HepG2 (cell line): Measurements from ENCODE around the gene RMI2. TPM values are rescaled to one million over a fixed set of nuclear protein-coding genes. Genes with fewer than 3 reads are reported as not detected.
A peak's percentile ranks its signal among the peaks of the same experiment; 100 is the strongest.

Source experiments
- CBX5 ChIP-seq: sonication (generic); formaldehyde crosslinking; IDR thresholded peaks from 2 replicates; pipeline ENCODE4 v1.4.0; 2020; ENCODE audit warnings: missing genetic modification reagents, borderline replicate concordance
- ELF4 ChIP-seq: sonication (generic); formaldehyde crosslinking; IDR thresholded peaks from 2 replicates; pipeline ENCODE4 v1.5.0; 2020; ENCODE audit warnings: missing genetic modification reagents, mild to moderate bottlenecking, moderate library complexity, borderline replicate concordance
- FOXP1 ChIP-seq, 2 experiments: fragments of 450-650 bp in 1 of 2; IDR thresholded peaks; 2 replicates each; pipeline ENCODE4 v1.6.1; 2017 to 2018; ENCODE audit warnings: antibody characterized with exemption in 1 of 2
- GATAD2A ChIP-seq: IDR thresholded peaks from 2 replicates; pipeline ENCODE4 v1.6.1; 2016
- GLI4 ChIP-seq: sonication (generic); formaldehyde crosslinking; IDR thresholded peaks from 2 replicates; pipeline ENCODE4 v1.5.1; 2020; ENCODE audit warnings: missing genetic modification reagents, mild to moderate bottlenecking, moderate library complexity, borderline replicate concordance
- HNRNPL ChIP-seq: fragments of 200-400 bp; formaldehyde crosslinking; IDR thresholded peaks from 2 replicates; pipeline ENCODE4 v1.6.1; 2017; ENCODE audit warnings: mild to moderate bottlenecking, low read depth, low read length
- KLF11 ChIP-seq: IDR thresholded peaks from 2 replicates; pipeline ENCODE4 v1.6.1; 2016; ENCODE audit warnings: missing compliant biosample characterization
- MTA1 ChIP-seq: sonication (generic); formaldehyde crosslinking; IDR thresholded peaks from 2 replicates; pipeline ENCODE4 v1.4.0; 2020; ENCODE audit warnings: missing genetic modification reagents, mild to moderate bottlenecking, borderline replicate concordance
- MTF1 ChIP-seq: sonication (generic); formaldehyde crosslinking; IDR thresholded peaks from 2 replicates; pipeline ENCODE4 v1.5.0; 2020; ENCODE audit warnings: missing genetic modification reagents
- NR1H2 ChIP-seq: sonication (generic); formaldehyde crosslinking; IDR thresholded peaks from 2 replicates; pipeline ENCODE4 v1.8.1; 2022; ENCODE audit warnings: low read depth, missing genetic modification reagents, borderline replicate concordance
- NR2F6 ChIP-seq, 2 experiments: IDR thresholded peaks; 2 replicates each; pipeline ENCODE4 v1.6.1; 2016; ENCODE audit warnings: antibody characterized with exemption in 1 of 2, mild to moderate bottlenecking in 1 of 2
- SIN3A ChIP-seq: IDR thresholded peaks from 2 replicates; pipeline ENCODE4 v1.6.1; 2011; ENCODE audit warnings: low read depth, mild to moderate bottlenecking, control low read depth, low read length, borderline replicate concordance
- SIN3B ChIP-seq: fragments of 150-350 bp; IDR thresholded peaks from 2 replicates; pipeline ENCODE4 v1.6.1; 2014; ENCODE audit warnings: low read length
- SRSF4 ChIP-seq: fragments of 200-400 bp; formaldehyde crosslinking; IDR thresholded peaks from one replicate; pipeline ENCODE4 v1.6.1; 2018; ENCODE audit warnings: mild to moderate bottlenecking, low read depth, low read length, moderate library complexity; ENCODE audit not compliant: poor library complexity, severe bottlenecking
- TBX2 ChIP-seq: sonication (generic); formaldehyde crosslinking; IDR thresholded peaks from 2 replicates; pipeline ENCODE4 v1.5.0; 2020; ENCODE audit warnings: missing genetic modification reagents, mild to moderate bottlenecking, borderline replicate concordance
- ZNF234 ChIP-seq: sonication (generic); formaldehyde crosslinking; conservative IDR thresholded peaks from 2 replicates; pipeline ENCODE4 v1.5.1; 2020; ENCODE audit warnings: mild to moderate bottlenecking, missing genetic modification reagents
- ZNF329 ChIP-seq: sonication (generic); formaldehyde crosslinking; IDR thresholded peaks from 2 replicates; pipeline ENCODE4 v1.9.0; 2021; ENCODE audit warnings: low read depth, mild to moderate bottlenecking, missing genetic modification reagents
- ZNF343 ChIP-seq: sonication (generic); formaldehyde crosslinking; IDR thresholded peaks from 2 replicates; pipeline ENCODE4 v1.4.0; 2020; ENCODE audit warnings: mild to moderate bottlenecking, missing genetic modification reagents
- ZNF367 ChIP-seq: sonication (generic); formaldehyde crosslinking; IDR thresholded peaks from 2 replicates; pipeline ENCODE4 v1.4.0; 2020; ENCODE audit warnings: missing genetic modification reagents, borderline replicate concordance
- ZNF543 ChIP-seq: sonication (generic); formaldehyde crosslinking; IDR thresholded peaks from 2 replicates; pipeline ENCODE4 v1.4.0; 2020; ENCODE audit warnings: mild to moderate bottlenecking, missing genetic modification reagents
- ZNF567 ChIP-seq: sonication (generic); formaldehyde crosslinking; IDR thresholded peaks from 2 replicates; pipeline ENCODE4 v1.8.1; 2023; ENCODE audit warnings: mild to moderate bottlenecking, missing genetic modification reagents, borderline replicate concordance
- polyA plus RNA-seq, 8 experiments: library from polyadenylated mRNA; depleted of rRNA in 3 of 8; stranded (reverse) in 7 of 8; unstranded in 1 of 8; fragments of >200 nt; fragmentation: Illumina TruSeq in 4 of 8; extraction: Trizol in 4 of 8; gene quantifications; 2 replicates each; pipeline versions ENCODE4 v1.2.1 to v1.2.3, GENCODE V29; 2011 to 2016; ENCODE audit warnings: low read depth in 4 of 8, missing spikeins in 1 of 8, mixed read lengths in 1 of 8; ENCODE audit not compliant: insufficient read depth in 1 of 8
- total RNA-seq, 5 experiments: library from RNA; depleted of rRNA; stranded (reverse); fragments of >200 nt; fragmentation: Illumina TruSeq; extraction: Trizol; gene quantifications; 2 replicates each; pipeline ENCODE4 v1.2.3, GENCODE V29; 2016; ENCODE audit warnings: low read depth in 1 of 5
- TF ChIP-seq, protein P1 (sequence below): sonication (generic); formaldehyde crosslinking; IDR thresholded peaks from 2 replicates; pipeline ENCODE4 v1.4.0; 2020; ENCODE audit warnings: missing genetic modification reagents
- TF ChIP-seq, protein P2 (sequence below): sonication (generic); formaldehyde crosslinking; IDR thresholded peaks from 2 replicates; pipeline ENCODE4 v1.8.0; 2022; ENCODE audit warnings: missing genetic modification reagents, low read depth, mild to moderate bottlenecking, borderline replicate concordance
- TF ChIP-seq, protein P3 (sequence below): IDR thresholded peaks from 2 replicates; pipeline ENCODE4 v1.6.1; 2016; ENCODE audit warnings: low read depth, borderline replicate concordance
- TF ChIP-seq, protein P4 (sequence below): sonication (generic); formaldehyde crosslinking; IDR thresholded peaks from 2 replicates; pipeline ENCODE4 v1.5.1; 2020; ENCODE audit warnings: missing genetic modification reagents, mild to moderate bottlenecking, borderline replicate concordance

Gene RMI2
- total and polyA plus RNA-seq, 2 of the 13 experiments (the other 11 are each of a cell fraction or from before 2014, with no cell fraction given) = 24.5 to 55.7 TPM

- TF ChIP-seq SIN3A (no peak), KLF11 (CRISPR knock-in tag) (peak; percentile 56; the same call in 1 of the 2 replicates), NR2F6 (IDR thresholded peaks at IDR 0.05) (no peak), NR2F6 (CRISPR knock-in tag; IDR thresholded peaks at IDR 0.05) (peak; percentile 69; the same call in 1 of the 2 replicates), ZNF543 (CRISPR knock-in tag) (0 out of 2 replicates have a peak, but pooled peaks have one; percentile 13), ELF4 (CRISPR knock-in tag) (0 out of 2 replicates have a peak, but pooled peaks have one; percentile 53), HNRNPL (peak; percentile 100), TBX2 (CRISPR knock-in tag) (peak; percentile 92), GATAD2A (no peak), CBX5 (CRISPR knock-in tag) (peak; percentile 61; the same call in 1 of the 2 replicates), SRSF4 (no peak), MTF1 (CRISPR knock-in tag) (peak; percentile 71; the same call in 1 of the 2 replicates), ZNF367 (CRISPR knock-in tag) (no peak), ZNF329 (no peak), ZNF567 (CRISPR knock-in tag) (no peak), GLI4 (CRISPR knock-in tag) (peak; percentile 75; the same call in 1 of the 2 replicates), ZNF343 (CRISPR knock-in tag) (peak; percentile 58; the same call in 1 of the 2 replicates), ZNF234 (CRISPR knock-in tag) (no peak), NR1H2 (CRISPR knock-in tag) (no peak), MTA1 (peak; percentile 91; the same call in 1 of the 2 replicates), FOXP1 (IDR thresholded peaks at IDR 0.05) (no peak), FOXP1 (CRISPR knock-in tag; IDR thresholded peaks at IDR 0.05) (no peak; the same call in 1 of the 2 replicates), SIN3B (no peak)
- TF ChIP-seq, protein P1, sequence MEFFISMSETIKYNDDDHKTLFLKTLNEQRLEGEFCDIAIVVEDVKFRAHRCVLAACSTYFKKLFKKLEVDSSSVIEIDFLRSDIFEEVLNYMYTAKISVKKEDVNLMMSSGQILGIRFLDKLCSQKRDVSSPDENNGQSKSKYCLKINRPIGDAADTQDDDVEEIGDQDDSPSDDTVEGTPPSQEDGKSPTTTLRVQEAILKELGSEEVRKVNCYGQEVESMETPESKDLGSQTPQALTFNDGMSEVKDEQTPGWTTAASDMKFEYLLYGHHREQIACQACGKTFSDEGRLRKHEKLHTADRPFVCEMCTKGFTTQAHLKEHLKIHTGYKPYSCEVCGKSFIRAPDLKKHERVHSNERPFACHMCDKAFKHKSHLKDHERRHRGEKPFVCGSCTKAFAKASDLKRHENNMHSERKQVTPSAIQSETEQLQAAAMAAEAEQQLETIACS = no peak
- TF ChIP-seq, protein P2, sequence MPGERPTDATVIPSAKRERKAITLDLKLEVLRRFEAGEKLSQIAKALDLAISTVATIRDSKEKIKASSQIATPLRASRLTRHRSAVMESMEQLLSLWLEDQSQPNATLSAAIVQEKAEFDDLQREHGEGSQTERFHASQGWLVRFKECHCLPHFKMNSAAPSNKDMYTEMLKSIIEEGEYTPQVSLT = no peak
- TF ChIP-seq, protein P3, sequence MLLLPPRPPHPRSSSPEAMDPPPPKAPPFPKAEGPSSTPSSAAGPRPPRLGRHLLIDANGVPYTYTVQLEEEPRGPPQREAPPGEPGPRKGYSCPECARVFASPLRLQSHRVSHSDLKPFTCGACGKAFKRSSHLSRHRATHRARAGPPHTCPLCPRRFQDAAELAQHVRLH (CRISPR knock-in tag) = no peak
- TF ChIP-seq, protein P4, sequence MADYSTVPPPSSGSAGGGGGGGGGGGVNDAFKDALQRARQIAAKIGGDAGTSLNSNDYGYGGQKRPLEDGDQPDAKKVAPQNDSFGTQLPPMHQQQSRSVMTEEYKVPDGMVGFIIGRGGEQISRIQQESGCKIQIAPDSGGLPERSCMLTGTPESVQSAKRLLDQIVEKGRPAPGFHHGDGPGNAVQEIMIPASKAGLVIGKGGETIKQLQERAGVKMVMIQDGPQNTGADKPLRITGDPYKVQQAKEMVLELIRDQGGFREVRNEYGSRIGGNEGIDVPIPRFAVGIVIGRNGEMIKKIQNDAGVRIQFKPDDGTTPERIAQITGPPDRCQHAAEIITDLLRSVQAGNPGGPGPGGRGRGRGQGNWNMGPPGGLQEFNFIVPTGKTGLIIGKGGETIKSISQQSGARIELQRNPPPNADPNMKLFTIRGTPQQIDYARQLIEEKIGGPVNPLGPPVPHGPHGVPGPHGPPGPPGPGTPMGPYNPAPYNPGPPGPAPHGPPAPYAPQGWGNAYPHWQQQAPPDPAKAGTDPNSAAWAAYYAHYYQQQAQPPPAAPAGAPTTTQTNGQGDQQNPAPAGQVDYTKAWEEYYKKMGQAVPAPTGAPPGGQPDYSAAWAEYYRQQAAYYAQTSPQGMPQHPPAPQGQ (CRISPR knock-in tag) = peak; percentile 95; the same call in 1 of the 2 replicates
These were observed 47.6 kb upstream of the RMI2 start (continued) for GRCh38 chr16:11297492-11298142.
